Ramos (cell line): ENCODE measurements around the gene KRTAP5-7.
"Not testable (repeated sequence)": the region's sequence is repeated elsewhere in the genome, so short reads cannot be mapped to it uniquely, and the experiment has no call there.

ENCODE experiments used
- in situ Hi-C: fragments of 300-500 bp; cut with MboI; formaldehyde crosslinking; loops from one replicate; pipeline ENCODE4 v1.14.3; 2022; ENCODE audit warnings: low sequenced_read_pairs; ENCODE audit not compliant: unreplicated experiment

KRTAP5-7 gene

GRCh38 chr11:71530602-71531001 lies 3.5 kb downstream of the KRTAP5-7 start:
- in situ Hi-C loops, result no loop called here

- in situ Hi-C loops, result no loop called here
These were observed 5.1 kb downstream of the KRTAP5-7 start for GRCh38 chr11:71532036-71532610.

GRCh38 chr11:71534711-71535608 lies 7.9 kb downstream of the KRTAP5-7 start:
- in situ Hi-C loops, result not testable (repeated sequence)

GRCh38 chr11:71535825-71536224 lies 8.8 kb downstream of the KRTAP5-7 start:
- in situ Hi-C loops, result no loop called here

GRCh38 chr11:71537537-71537936 lies 10.5 kb downstream of the KRTAP5-7 start:
- in situ Hi-C loops, result no loop called here

GRCh38 chr11:71537977-71538665 lies 11.1 kb downstream of the KRTAP5-7 start, which contains the start of gene KRTAP5-8:
Gene KRTAP5-8 (plus strand): TSS chr11:71538025. CDS start chr11:71538056, 31 bp downstream.
- in situ Hi-C loops, result not testable (repeated sequence)

GRCh38 chr11:71538666-71538990 lies 11.6 kb downstream of the KRTAP5-7 start:
- in situ Hi-C loops, result no loop called here

- in situ Hi-C loops, result no loop called here
These were observed 11.9 kb downstream of the KRTAP5-7 start for GRCh38 chr11:71539017-71539416.

GRCh38 chr11:71539971-71540370 lies 12.9 kb downstream of the KRTAP5-7 start:
- in situ Hi-C loops, result not testable (repeated sequence)

- in situ Hi-C loops, result not testable (repeated sequence)
These were observed 13.6 kb downstream of the KRTAP5-7 start for GRCh38 chr11:71540521-71541304.

- in situ Hi-C loops, result no loop called here
These were observed 15.3 kb downstream of the KRTAP5-7 start for GRCh38 chr11:71542382-71542781.

- in situ Hi-C loops, result no loop called here
These were observed 16.1 kb downstream of the KRTAP5-7 start for GRCh38 chr11:71542879-71543777.

GRCh38 chr11:71543866-71544265 lies 16.8 kb downstream of the KRTAP5-7 start:
- in situ Hi-C loops, result no loop called here

GRCh38 chr11:71544525-71545214 lies 17.6 kb downstream of the KRTAP5-7 start:
- in situ Hi-C loops, result no loop called here

GRCh38 chr11:71545405-71545966 lies 18.4 kb downstream of the KRTAP5-7 start:
- in situ Hi-C loops, result no loop called here

- in situ Hi-C loops, result no loop called here
These were observed 21.1 kb downstream of the KRTAP5-7 start, which contains the start of gene KRTAP5-9 for GRCh38 chr11:71548120-71548519. Gene KRTAP5-9 (plus strand): TSS chr11:71548420. CDS start chr11:71548658, 238 bp downstream.

- in situ Hi-C loops, result no loop called here
These were observed 21.7 kb downstream of the KRTAP5-7 start for GRCh38 chr11:71548716-71549151.

- in situ Hi-C loops, result no loop called here
These were observed 24.6 kb downstream of the KRTAP5-7 start for GRCh38 chr11:71551711-71552110.
